OCI-LY1 (cell line): ENCODE results near the gene PPM1D.
"Not testable (repeated sequence)": the region's sequence is repeated elsewhere in the genome, so short reads cannot be mapped to it uniquely, and the experiment has no call there.

ENCODE experiments used
- H2AFZ ChIP-seq: fragments of 200-600 bp; sonication (generic), shearing (Covaris generic); 2 replicates; pipeline ENCODE4 v1.6.0; 2014; ENCODE audit warnings: antibody characterized with exemption, mild to moderate bottlenecking, low read length
- H3F3A ChIP-seq: fragments of 200-600 bp; sonication (generic), shearing (Covaris generic); 2 replicates; pipeline ENCODE4 v1.6.0; 2014; ENCODE audit warnings: mild to moderate bottlenecking, antibody characterized with exemption, low read length, moderate library complexity; ENCODE audit not compliant: insufficient read depth
- H3K27ac ChIP-seq: fragments of 200-600 bp; sonication (generic); 2 replicates; pipeline ENCODE4 v1.5.1; 2014; ENCODE audit warnings: low read length, mixed run types, mild to moderate bottlenecking, low read depth; ENCODE audit not compliant: poor library complexity, severe bottlenecking
- H3K27me3 ChIP-seq: fragments of 200-600 bp; sonication (generic); 2 replicates; pipeline ENCODE4 v1.6.0; 2014; ENCODE audit warnings: antibody characterized with exemption, mild to moderate bottlenecking, low read length, moderate library complexity; ENCODE audit not compliant: insufficient read depth
- H3K36me3 ChIP-seq: fragments of 200-600 bp; sonication (generic); 2 replicates; pipeline ENCODE4 v1.6.1; 2014; ENCODE audit warnings: mild to moderate bottlenecking, antibody characterized with exemption, low read length, moderate library complexity, mixed read lengths; ENCODE audit not compliant: insufficient read depth
- H3K4me1 ChIP-seq: fragments of 200-600 bp; sonication (generic); 2 replicates; pipeline ENCODE4 v1.5.1; 2014; ENCODE audit warnings: mild to moderate bottlenecking, low read length, moderate library complexity; ENCODE audit not compliant: insufficient read depth, severe bottlenecking
- H3K4me2 ChIP-seq: fragments of 200-600 bp; sonication (generic), shearing (Covaris generic); 2 replicates; pipeline ENCODE4 v1.6.1; 2014; ENCODE audit warnings: low read length
- H3K4me3 ChIP-seq: fragments of 200-600 bp; sonication (generic); 2 replicates; pipeline ENCODE4 v1.5.1; 2014; ENCODE audit warnings: low read length, low read depth, mild to moderate bottlenecking, mixed read lengths; ENCODE audit not compliant: poor library complexity, severe bottlenecking
- H3K79me2 ChIP-seq: fragments of 200-600 bp; shearing (Covaris generic); 2 replicates; pipeline ENCODE4 v1.6.1; 2016; ENCODE audit warnings: mixed run types, low read length, mixed read lengths; ENCODE audit not compliant: insufficient read depth
- H3K9ac ChIP-seq: fragments of 200-600 bp; sonication (generic), shearing (Covaris generic); 2 replicates; pipeline ENCODE4 v1.6.1; 2014; ENCODE audit warnings: mild to moderate bottlenecking, low read length, mixed read lengths
- H3K9me2 ChIP-seq: fragments of 200-600 bp; sonication (generic), shearing (Covaris generic); 2 replicates; pipeline ENCODE4 v1.6.1; 2014; ENCODE audit warnings: low read depth, mild to moderate bottlenecking, low read length, mixed read lengths
- H3K9me3 ChIP-seq: fragments of 200-600 bp; shearing (Covaris generic); 2 replicates; pipeline ENCODE4 v1.6.1; 2014; ENCODE audit warnings: low read length, mixed read lengths
- H4K20me1 ChIP-seq: fragments of 200-600 bp; sonication (generic), shearing (Covaris generic); 2 replicates; pipeline ENCODE4 v1.6.0; 2016; ENCODE audit warnings: mild to moderate bottlenecking, low read length; ENCODE audit not compliant: insufficient read depth
- EZH2 ChIP-seq: fragments of 200-600 bp; sonication (generic), shearing (Covaris generic); IDR thresholded peaks from 2 replicates; pipeline ENCODE4 v1.8.0; 2017; ENCODE audit warnings: borderline replicate concordance, mixed run types, mild to moderate bottlenecking, antibody characterized with exemption, low read length, moderate library complexity, mixed read lengths
- TF ChIP-seq, protein P1 (sequence below): fragments of 200-600 bp; sonication (generic), shearing (Covaris generic); IDR thresholded peaks from 2 replicates; pipeline ENCODE4 v1.5.1; 2017; ENCODE audit warnings: mild to moderate bottlenecking, antibody characterized with exemption, low read length, moderate library complexity, mixed read lengths

Gene PPM1D

DNA sequence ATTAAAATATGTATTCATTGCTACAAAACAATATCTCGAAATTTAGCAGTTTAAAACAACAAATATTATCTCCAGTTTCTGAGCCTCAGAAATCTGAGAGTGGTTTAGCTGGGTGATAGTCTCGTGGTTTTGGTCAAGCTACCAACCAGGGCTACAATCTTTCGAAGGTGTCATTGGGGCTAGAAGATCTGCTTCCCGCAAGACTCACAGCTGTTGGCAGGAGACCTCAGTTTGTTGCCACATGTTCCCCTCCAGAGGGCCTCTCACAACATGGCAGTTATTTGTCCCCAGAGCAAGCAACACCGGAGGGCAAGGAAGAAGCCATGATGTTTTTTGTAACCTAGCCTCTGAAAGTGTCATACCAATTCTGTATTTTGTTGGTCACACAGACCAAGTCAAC, 65.6 kb downstream of the PPM1D start:
- Histone ChIP-seq H3K4me1 (no peaks in the 10 kb centered on the region), H3K9me2 (no peaks in the 10 kb centered on the region), H3K9me3 (no peaks in the 10 kb centered on the region), H3K27ac (no peak overlapping the region), H2AFZ (no peak overlapping the region), H3K9ac (no peak overlapping the region), H3K36me3 (peaks cover 33% of the 10 kb centered on the region), H3F3A (no peaks in the 10 kb centered on the region), H3K27me3 (no peaks in the 10 kb centered on the region), H3K4me2 (no peak overlapping the region), H3K79me2 (no peaks in the 10 kb centered on the region), H3K4me3 (no peak overlapping the region), H4K20me1 (no peaks in the 10 kb centered on the region)
- TF ChIP-seq, protein P1, sequence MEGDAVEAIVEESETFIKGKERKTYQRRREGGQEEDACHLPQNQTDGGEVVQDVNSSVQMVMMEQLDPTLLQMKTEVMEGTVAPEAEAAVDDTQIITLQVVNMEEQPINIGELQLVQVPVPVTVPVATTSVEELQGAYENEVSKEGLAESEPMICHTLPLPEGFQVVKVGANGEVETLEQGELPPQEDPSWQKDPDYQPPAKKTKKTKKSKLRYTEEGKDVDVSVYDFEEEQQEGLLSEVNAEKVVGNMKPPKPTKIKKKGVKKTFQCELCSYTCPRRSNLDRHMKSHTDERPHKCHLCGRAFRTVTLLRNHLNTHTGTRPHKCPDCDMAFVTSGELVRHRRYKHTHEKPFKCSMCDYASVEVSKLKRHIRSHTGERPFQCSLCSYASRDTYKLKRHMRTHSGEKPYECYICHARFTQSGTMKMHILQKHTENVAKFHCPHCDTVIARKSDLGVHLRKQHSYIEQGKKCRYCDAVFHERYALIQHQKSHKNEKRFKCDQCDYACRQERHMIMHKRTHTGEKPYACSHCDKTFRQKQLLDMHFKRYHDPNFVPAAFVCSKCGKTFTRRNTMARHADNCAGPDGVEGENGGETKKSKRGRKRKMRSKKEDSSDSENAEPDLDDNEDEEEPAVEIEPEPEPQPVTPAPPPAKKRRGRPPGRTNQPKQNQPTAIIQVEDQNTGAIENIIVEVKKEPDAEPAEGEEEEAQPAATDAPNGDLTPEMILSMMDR: no peak
- no peak for TF ChIP-seq EZH2

DNA sequence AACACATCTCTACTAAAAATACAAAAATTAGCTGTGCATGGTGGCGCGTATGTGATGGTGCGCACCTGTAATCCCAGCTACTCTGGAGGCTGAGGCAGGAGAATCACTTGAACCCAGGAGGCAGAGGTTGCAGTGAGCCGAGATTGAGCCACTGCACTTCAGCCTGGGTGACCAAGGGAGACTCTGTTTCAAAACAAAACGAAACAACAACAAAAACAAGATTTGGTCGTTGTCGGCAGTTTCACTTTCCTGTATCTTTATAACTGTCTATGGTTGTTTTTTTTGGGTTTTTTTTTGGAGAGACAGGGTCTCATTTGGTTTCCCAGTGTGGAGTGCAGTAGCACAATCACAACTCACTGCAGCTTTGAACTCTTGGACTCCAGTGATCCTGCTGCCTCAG, 68.7 kb downstream of the PPM1D start:
- H3K9ac ChIP-seq, H3K27ac ChIP-seq: not testable (repeated sequence)

DNA sequence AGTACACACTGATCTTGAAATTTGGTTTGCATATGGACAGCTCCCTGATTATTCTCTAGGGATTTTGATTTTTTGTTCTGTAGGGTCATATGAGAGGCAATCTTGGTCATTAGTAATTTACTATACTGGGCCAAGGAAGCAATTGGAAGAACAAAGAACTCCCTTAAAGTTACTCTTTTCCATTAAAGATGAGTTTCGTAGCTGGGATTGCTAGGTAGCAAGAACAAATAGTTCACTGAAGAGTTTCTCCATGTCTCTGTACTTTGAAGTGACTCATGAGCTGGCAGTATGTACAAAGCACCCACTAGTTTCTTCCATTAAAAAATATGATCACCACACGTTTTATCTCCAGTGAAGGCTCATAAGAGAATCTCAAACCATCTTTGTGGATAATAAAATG, 71.5 kb downstream of the PPM1D start:
- H2AFZ ChIP-seq: no peak overlapping the region
- H3K79me2 ChIP-seq: no peaks in the 10 kb centered on the region
- H3K9ac ChIP-seq: no peak overlapping the region
- H3K36me3 ChIP-seq: no peaks in the 10 kb centered on the region
- no peak overlapping the region for H3K4me2 ChIP-seq
- H3K9me2 ChIP-seq: no peaks in the 10 kb centered on the region
- H4K20me1 ChIP-seq: no peaks in the 10 kb centered on the region
- TF ChIP-seq, protein P1: no peak
- no peak for TF ChIP-seq EZH2
- H3K27me3 ChIP-seq: no peaks in the 10 kb centered on the region
- no peaks in the 10 kb centered on the region for H3K4me1 ChIP-seq
- no peaks in the 10 kb centered on the region for H3K9me3 ChIP-seq
- H3F3A ChIP-seq: no peaks in the 10 kb centered on the region
- no peak overlapping the region for H3K27ac ChIP-seq
- H3K4me3 ChIP-seq: no peak overlapping the region

More for the DNA sequence above, 68.7 kb downstream of the PPM1D start:
- not testable (repeated sequence) for H3K4me3 ChIP-seq, H4K20me1 ChIP-seq, H3F3A ChIP-seq, H3K4me1 ChIP-seq, H3K79me2 ChIP-seq, H3K9me2 ChIP-seq, H3K4me2 ChIP-seq, H3K27me3 ChIP-seq, H3K9me3 ChIP-seq, H2AFZ ChIP-seq
- peaks cover 16% of the 10 kb centered on the region for H3K36me3 ChIP-seq

DNA sequence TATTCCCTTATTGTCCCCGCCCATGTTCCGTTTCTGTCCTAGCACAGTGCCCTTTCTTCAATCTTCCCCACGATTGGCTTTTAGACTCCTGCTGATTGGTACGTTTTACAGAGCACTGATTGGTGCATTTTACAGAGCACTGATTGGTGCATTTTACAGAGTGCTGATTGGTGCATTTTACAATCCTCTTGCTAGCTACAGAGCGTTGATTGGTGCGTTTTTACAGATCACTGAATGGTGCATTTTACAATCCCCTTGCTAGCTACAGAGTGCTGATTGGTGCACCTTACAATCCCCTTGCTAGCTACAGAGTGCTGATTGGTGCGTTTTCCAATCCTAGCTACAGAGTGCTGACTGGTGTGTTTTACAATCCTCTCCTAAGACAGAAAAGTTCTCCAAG, 74.6 kb downstream of the PPM1D start:
- H3K79me2 ChIP-seq, H3K9ac ChIP-seq, H3K9me2 ChIP-seq, H3K4me2 ChIP-seq, H2AFZ ChIP-seq, H3K4me3 ChIP-seq, H3F3A ChIP-seq, H4K20me1 ChIP-seq, H3K9me3 ChIP-seq, H3K27ac ChIP-seq, H3K36me3 ChIP-seq, H3K27me3 ChIP-seq: not testable (repeated sequence)
- H3K4me1 ChIP-seq: peaks cover 16% of the 10 kb centered on the region
